ENCODE results near the gene NEAT1.
"Not testable (repeated sequence)": the region's sequence is repeated elsewhere in the genome, so short reads cannot be mapped to it uniquely, and the experiment has no call there.

NEAT1 gene

GRCh38 chr11:65452806-65453490 lies 30.4 kb downstream of the NEAT1 start:
- Mint-ChIP-seq H3K4me1 (ENCODE audit: low read depth) (peaks cover 23% of the 10 kb centered on the region), H3K9me3 (no peaks in the 10 kb centered on the region), H3K27ac (no peak overlapping the region), H3K36me3 (ENCODE audit: low read depth) (peaks cover 14% of the 10 kb centered on the region), H3K27me3 (ENCODE audit: low read depth) (no peaks in the 10 kb centered on the region), H3K4me3 (no peak overlapping the region)

- Mint-ChIP-seq H3K9me3 (no peaks in the 10 kb centered on the region), H3K4me3 (peak overlapping the region; percentile 83), H3K36me3 (ENCODE audit: low read depth) (peaks cover 14% of the 10 kb centered on the region), H3K27ac (no peak overlapping the region), H3K4me1 (ENCODE audit: low read depth) (peaks cover 18% of the 10 kb centered on the region), H3K27me3 (ENCODE audit: low read depth) (no peaks in the 10 kb centered on the region)
Observed at GRCh38 chr11:65454311-65454695, 31.7 kb downstream of the NEAT1 start.

GRCh38 chr11:65454696-65455456 lies 32.3 kb downstream of the NEAT1 start:
- Mint-ChIP-seq H3K4me1 (ENCODE audit: low read depth) (peaks cover 20% of the 10 kb centered on the region), H3K27me3 (ENCODE audit: low read depth) (no peaks in the 10 kb centered on the region), H3K4me3 (peak overlapping the region; percentile 83), H3K9me3 (no peaks in the 10 kb centered on the region), H3K36me3 (ENCODE audit: low read depth) (peaks cover 14% of the 10 kb centered on the region), H3K27ac (peak overlapping the region; percentile 70)

- Mint-ChIP-seq H3K9me3 (no peaks in the 10 kb centered on the region), H3K36me3 (ENCODE audit: low read depth) (peaks cover 14% of the 10 kb centered on the region), H3K27me3 (ENCODE audit: low read depth) (no peaks in the 10 kb centered on the region), H3K27ac (peak overlapping the region; percentile 53), H3K4me3 (peak overlapping the region; percentile 68), H3K4me1 (ENCODE audit: low read depth) (peaks cover 22% of the 10 kb centered on the region)
Observed at GRCh38 chr11:65456418-65456817, 33.8 kb downstream of the NEAT1 start.

- Mint-ChIP-seq H3K27ac (no peak overlapping the region), H3K36me3 (ENCODE audit: low read depth) (peaks cover 14% of the 10 kb centered on the region), H3K4me3 (no peak overlapping the region), H3K9me3 (no peaks in the 10 kb centered on the region), H3K4me1 (ENCODE audit: low read depth) (peaks cover 22% of the 10 kb centered on the region), H3K27me3 (ENCODE audit: low read depth) (no peaks in the 10 kb centered on the region)
Observed at GRCh38 chr11:65459552-65459951, 37.0 kb downstream of the NEAT1 start.

- H3K27ac Mint-ChIP-seq; H3K36me3 Mint-ChIP-seq (ENCODE audit: low read depth): not testable (repeated sequence)
Observed at GRCh38 chr11:65465471-65465870, 42.9 kb downstream of the NEAT1 start.

GRCh38 chr11:65467306-65467705 lies 44.7 kb downstream of the NEAT1 start:
- H3K9me3 Mint-ChIP-seq; H3K27me3 Mint-ChIP-seq (ENCODE audit: low read depth); H3K27ac Mint-ChIP-seq; H3K4me3 Mint-ChIP-seq; H3K36me3 Mint-ChIP-seq (ENCODE audit: low read depth): not testable (repeated sequence)
- peaks cover 26% of the 10 kb centered on the region for H3K4me1 Mint-ChIP-seq (ENCODE audit: low read depth)

More at GRCh38 chr11:65465471-65465870, 42.9 kb downstream of the NEAT1 start:
- not testable (repeated sequence) for H3K9me3 Mint-ChIP-seq; H3K4me3 Mint-ChIP-seq; H3K27me3 Mint-ChIP-seq (ENCODE audit: low read depth)
- peaks cover 14% of the 10 kb centered on the region for H3K4me1 Mint-ChIP-seq (ENCODE audit: low read depth)

GRCh38 chr11:65468874-65469333 lies 46.3 kb downstream of the NEAT1 start:
- H3K9me3 Mint-ChIP-seq: no peaks in the 10 kb centered on the region
- peak overlapping the region; percentile 7 for H3K27ac Mint-ChIP-seq
- H3K36me3 Mint-ChIP-seq (ENCODE audit: low read depth): no peaks in the 10 kb centered on the region
- H3K27me3 Mint-ChIP-seq (ENCODE audit: low read depth): no peaks in the 10 kb centered on the region
- H3K4me1 Mint-ChIP-seq (ENCODE audit: low read depth): peaks cover 26% of the 10 kb centered on the region
- no peak overlapping the region for H3K4me3 Mint-ChIP-seq

GRCh38 chr11:65470433-65471049 lies 47.9 kb downstream of the NEAT1 start:
- H3K4me3 Mint-ChIP-seq: no peak overlapping the region
- peaks cover 28% of the 10 kb centered on the region for H3K4me1 Mint-ChIP-seq (ENCODE audit: low read depth)
- no peaks in the 10 kb centered on the region for H3K36me3 Mint-ChIP-seq (ENCODE audit: low read depth)
- peak overlapping the region; percentile 98 for H3K27ac Mint-ChIP-seq
- no peaks in the 10 kb centered on the region for H3K9me3 Mint-ChIP-seq
- no peaks in the 10 kb centered on the region for H3K27me3 Mint-ChIP-seq (ENCODE audit: low read depth)

GRCh38 chr11:65471447-65471891 lies 48.9 kb downstream of the NEAT1 start:
- H3K27me3 Mint-ChIP-seq (ENCODE audit: low read depth): no peaks in the 10 kb centered on the region
- peaks cover 2% of the 10 kb centered on the region for H3K36me3 Mint-ChIP-seq (ENCODE audit: low read depth)
- peak overlapping the region; percentile 98 for H3K27ac Mint-ChIP-seq
- H3K4me1 Mint-ChIP-seq (ENCODE audit: low read depth): peaks cover 26% of the 10 kb centered on the region
- no peaks in the 10 kb centered on the region for H3K9me3 Mint-ChIP-seq
- no peak overlapping the region for H3K4me3 Mint-ChIP-seq

GRCh38 chr11:65472588-65473277 lies 50.1 kb downstream of the NEAT1 start:
- not testable (repeated sequence) for H3K27me3 Mint-ChIP-seq (ENCODE audit: low read depth); H3K9me3 Mint-ChIP-seq; H3K36me3 Mint-ChIP-seq (ENCODE audit: low read depth)
- Mint-ChIP-seq H3K27ac (peak overlapping the region; percentile 98), H3K4me3 (peak overlapping the region; percentile 69), H3K4me1 (ENCODE audit: low read depth) (peaks cover 30% of the 10 kb centered on the region)

- no peak overlapping the region for H3K27ac Mint-ChIP-seq
Observed at GRCh38 chr11:65473278-65473860, 50.8 kb downstream of the NEAT1 start.

GRCh38 chr11:65474864-65475263 lies 52.3 kb downstream of the NEAT1 start:
- no peaks in the 10 kb centered on the region for H3K9me3 Mint-ChIP-seq
- peaks cover 6% of the 10 kb centered on the region for H3K36me3 Mint-ChIP-seq (ENCODE audit: low read depth)
- H3K27me3 Mint-ChIP-seq (ENCODE audit: low read depth): no peaks in the 10 kb centered on the region
- H3K4me3 Mint-ChIP-seq: no peak overlapping the region
- peak overlapping the region; percentile 15 for H3K27ac Mint-ChIP-seq
- peaks cover 31% of the 10 kb centered on the region for H3K4me1 Mint-ChIP-seq (ENCODE audit: low read depth)

More at GRCh38 chr11:65473278-65473860, 50.8 kb downstream of the NEAT1 start:
- peaks cover 6% of the 10 kb centered on the region for H3K36me3 Mint-ChIP-seq (ENCODE audit: low read depth)
- no peak overlapping the region for H3K4me3 Mint-ChIP-seq
- H3K4me1 Mint-ChIP-seq (ENCODE audit: low read depth): peaks cover 28% of the 10 kb centered on the region
- no peaks in the 10 kb centered on the region for H3K27me3 Mint-ChIP-seq (ENCODE audit: low read depth)
- no peaks in the 10 kb centered on the region for H3K9me3 Mint-ChIP-seq

- no peaks in the 10 kb centered on the region for H3K27me3 Mint-ChIP-seq (ENCODE audit: low read depth)
- no peaks in the 10 kb centered on the region for H3K9me3 Mint-ChIP-seq
- H3K4me1 Mint-ChIP-seq (ENCODE audit: low read depth): peaks cover 21% of the 10 kb centered on the region
- H3K36me3 Mint-ChIP-seq (ENCODE audit: low read depth): peaks cover 6% of the 10 kb centered on the region
- H3K4me3 Mint-ChIP-seq: peak overlapping the region; percentile 99
- peak overlapping the region; percentile 99 for H3K27ac Mint-ChIP-seq
Observed at GRCh38 chr11:65476632-65477148, 54.1 kb downstream of the NEAT1 start.
